Measurements from ENCODE around the gene TUBB2B.
"Not testable (repeated sequence)": the region's sequence is repeated elsewhere in the genome, so short reads cannot be mapped to it uniquely, and the experiment has no call there.

The TUBB2B gene

DNA sequence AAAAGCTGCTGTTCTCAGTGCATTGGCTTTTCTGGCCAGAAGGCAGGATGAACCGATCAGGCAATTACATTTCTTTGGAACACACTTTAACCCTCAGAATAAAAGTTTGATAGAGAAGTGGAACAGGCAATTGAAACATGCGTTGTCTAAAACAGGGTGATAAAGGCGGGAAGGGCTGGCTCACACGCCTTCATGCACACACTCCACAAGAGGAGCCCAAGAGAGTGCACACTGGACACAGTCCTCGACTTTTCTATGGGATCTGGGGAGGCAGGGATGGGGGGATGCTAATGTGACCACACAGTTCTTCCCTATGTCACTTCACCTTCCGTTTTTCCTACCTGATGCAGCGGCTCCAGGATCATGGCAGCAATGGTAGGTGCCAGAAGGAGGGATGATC, 39.2 kb downstream of the TUBB2B start:
- no peak overlapping the region for H3K4me3 Mint-ChIP-seq
- ATAC-seq (replicated peaks) (no peak), DNase-seq (no peak)
- no peaks in the 10 kb centered on the region for H3K36me3 Mint-ChIP-seq
- H3K9me3 Mint-ChIP-seq, result no peaks in the 10 kb centered on the region
- no peaks in the 10 kb centered on the region for H3K4me1 Mint-ChIP-seq
- peaks cover 29 to 53% of the 10 kb centered on the region in 2 donors for H3K27me3 Mint-ChIP-seq
- no peak overlapping the region for H3K27ac Mint-ChIP-seq

GRCh38 chr6:3186974-3187382, 40.5 kb downstream of the TUBB2B start:
- Mint-ChIP-seq H3K4me1 (no peaks in the 10 kb centered on the region), H3K27ac (no peak overlapping the region), H3K9me3 (no peaks in the 10 kb centered on the region), H3K36me3 (no peaks in the 10 kb centered on the region), H3K27me3 (peaks cover 29 to 56% of the 10 kb centered on the region in 2 donors), H3K4me3 (no peak overlapping the region)
- ATAC-seq (replicated peaks), result peak in 1 of 2 donors; percentile 14
- DNase-seq, result no peak

DNA sequence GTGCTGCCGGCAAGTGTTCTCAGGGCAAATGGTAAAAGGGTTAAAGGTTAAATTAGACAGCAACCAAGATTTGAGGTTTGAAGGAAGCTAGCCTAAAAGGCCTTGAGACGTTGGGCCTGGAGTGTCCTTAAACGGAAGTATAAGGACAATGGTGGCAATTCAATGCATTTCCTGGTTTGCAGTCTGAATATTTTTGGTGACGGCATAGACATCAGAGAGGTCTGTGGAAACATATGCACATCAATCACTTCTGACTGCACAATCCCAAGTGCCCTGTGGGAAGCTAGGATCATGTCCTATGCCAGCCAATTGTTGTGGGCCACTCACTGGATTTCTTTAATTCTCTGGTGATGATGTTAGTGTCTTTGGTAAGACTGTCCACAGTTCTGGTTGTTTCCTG, 44.4 kb downstream of the TUBB2B start:
- H3K9me3 Mint-ChIP-seq, result no peaks in the 10 kb centered on the region
- H3K27ac Mint-ChIP-seq, result no peak overlapping the region
- H3K36me3 Mint-ChIP-seq, result no peaks in the 10 kb centered on the region
- H3K4me1 Mint-ChIP-seq, result peaks cover 0 to 2% of the 10 kb centered on the region in 2 donors
- DNase-seq (no peak), ATAC-seq (replicated peaks) (no peak)
- peaks cover 40 to 53% of the 10 kb centered on the region in 2 donors for H3K27me3 Mint-ChIP-seq
- H3K4me3 Mint-ChIP-seq, result no peak overlapping the region

DNA sequence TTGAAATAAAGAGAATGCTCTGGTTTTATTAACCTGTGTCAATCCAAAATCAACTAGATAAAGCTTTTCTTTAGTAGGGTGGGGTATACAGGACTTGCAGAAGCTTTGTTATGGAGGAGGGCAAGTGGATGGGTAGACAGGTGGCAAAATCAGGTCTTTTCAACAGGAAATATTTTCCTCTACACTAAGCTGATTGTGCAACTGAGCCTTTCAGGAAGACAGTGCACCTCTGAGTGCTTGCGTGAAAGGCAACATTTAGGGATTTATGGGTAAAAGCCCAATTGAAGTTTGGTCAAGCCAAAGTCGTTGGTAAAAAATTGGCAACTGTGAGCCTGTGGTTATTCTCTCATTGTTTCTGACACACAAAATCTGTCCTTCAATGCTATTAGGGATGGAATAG, 46.3 kb downstream of the TUBB2B start:
- H3K36me3 Mint-ChIP-seq, result no peaks in the 10 kb centered on the region
- no peak overlapping the region for H3K4me3 Mint-ChIP-seq
- H3K27ac Mint-ChIP-seq, result no peak overlapping the region
- peaks cover 33 to 40% of the 10 kb centered on the region in 2 donors for H3K27me3 Mint-ChIP-seq
- DNase-seq (no peak), ATAC-seq (replicated peaks) (no peak)
- no peaks in the 10 kb centered on the region for H3K9me3 Mint-ChIP-seq
- peaks cover 0 to 2% of the 10 kb centered on the region in 2 donors for H3K4me1 Mint-ChIP-seq

DNA sequence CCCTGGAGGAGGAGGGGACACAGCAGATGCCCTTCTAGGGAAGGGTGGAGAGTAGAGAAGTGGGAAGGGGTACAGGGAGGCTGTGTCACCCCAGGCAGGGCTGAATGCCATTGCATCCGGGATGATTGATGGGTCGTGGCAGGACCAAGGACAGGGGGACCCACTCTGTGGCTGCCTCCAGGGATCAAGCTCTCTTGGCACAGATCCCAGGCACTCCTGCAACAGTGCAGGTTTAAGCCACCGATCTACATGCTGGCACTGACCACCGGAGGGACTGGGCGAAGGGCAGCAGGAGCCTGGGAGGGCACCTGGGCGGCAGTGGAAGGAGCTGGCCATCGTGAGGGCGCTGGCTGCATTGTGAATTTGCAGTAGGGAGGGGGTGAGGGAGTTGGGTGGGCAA, 47.5 kb downstream of the TUBB2B start:
- DNase-seq, H3K9me3 Mint-ChIP-seq, H3K27ac Mint-ChIP-seq, H3K4me1 Mint-ChIP-seq, H3K36me3 Mint-ChIP-seq: not testable (repeated sequence)
- peak in 1 of 2 donors; percentile 36 for ATAC-seq (replicated peaks)
- peak overlapping the region; percentile 75 for H3K4me3 Mint-ChIP-seq
- peaks cover 34 to 38% of the 10 kb centered on the region in 2 donors for H3K27me3 Mint-ChIP-seq

GRCh38 chr6:3178666-3179065, 48.8 kb downstream of the TUBB2B start:
- H3K4me1 Mint-ChIP-seq; H3K4me3 Mint-ChIP-seq; DNase-seq; ATAC-seq (replicated peaks); H3K9me3 Mint-ChIP-seq; H3K36me3 Mint-ChIP-seq; H3K27ac Mint-ChIP-seq: not testable (repeated sequence)
- H3K27me3 Mint-ChIP-seq, result peaks cover 21 to 26% of the 10 kb centered on the region in 2 donors

GRCh38 chr6:3176562-3177355, 50.7 kb downstream of the TUBB2B start:
- Mint-ChIP-seq H3K27ac (no peak overlapping the region), H3K27me3 (peaks cover 19 to 22% of the 10 kb centered on the region in 2 donors), H3K4me3 (no peak overlapping the region), H3K4me1 (peaks cover 2 to 4% of the 10 kb centered on the region in 2 donors), H3K36me3 (no peaks in the 10 kb centered on the region), H3K9me3 (no peaks in the 10 kb centered on the region)
- DNase-seq (no peak), ATAC-seq (replicated peaks) (no peak)

DNA sequence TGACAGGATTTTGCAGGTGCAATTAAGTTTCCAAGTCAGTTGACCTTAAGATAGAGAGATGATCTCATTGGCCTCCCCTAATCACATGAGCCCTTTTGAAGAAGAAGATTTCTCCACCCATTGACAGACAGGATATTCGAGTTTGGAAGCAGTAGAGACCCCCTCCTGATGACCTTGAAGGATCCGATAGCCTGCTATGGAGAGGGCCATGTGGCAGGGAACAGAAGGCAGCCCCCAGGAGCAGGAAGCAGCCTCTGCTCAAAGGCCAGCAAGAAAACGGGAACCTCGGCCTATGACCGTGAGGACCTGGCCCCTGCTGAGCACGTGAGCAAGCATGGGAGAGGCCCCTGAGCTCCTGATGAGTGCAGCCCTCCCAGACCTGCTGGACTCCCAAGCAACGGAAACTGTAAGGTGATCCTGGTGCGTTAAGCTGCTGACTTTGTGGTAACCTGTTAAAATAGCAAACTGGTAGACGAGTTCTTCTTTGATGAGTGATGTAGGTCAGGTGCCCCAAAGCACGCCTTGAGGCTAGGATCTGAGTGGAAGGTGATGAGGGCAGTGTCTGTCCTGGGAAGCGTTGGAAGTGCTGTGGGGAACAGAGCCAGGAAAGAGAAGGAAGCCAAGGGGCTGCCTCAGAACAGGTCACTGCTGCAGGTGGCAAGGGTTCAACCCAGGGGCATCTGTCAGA, 51.6 kb downstream of the TUBB2B start:
- Mint-ChIP-seq H3K4me3 (no peak overlapping the region), H3K27ac (no peak overlapping the region), H3K36me3 (no peaks in the 10 kb centered on the region), H3K9me3 (no peaks in the 10 kb centered on the region), H3K4me1 (peaks cover 2 to 4% of the 10 kb centered on the region in 2 donors), H3K27me3 (peaks cover 19 to 23% of the 10 kb centered on the region in 2 donors)
- ATAC-seq (replicated peaks), result no peak
- no peak for DNase-seq
